Urinary bladder (tissue), 4 donors: ENCODE data around the gene ARSA. TPM values are rescaled to one million over a fixed set of nuclear protein-coding genes. Genes with fewer than 3 reads are reported as not detected.
"Not testable (repeated sequence)": the region's sequence is repeated elsewhere in the genome, so short reads cannot be mapped to it uniquely, and the experiment has no call there.

Source experiments
- DNase-seq: peaks from one replicate; pipeline ENCODE4 v3.0.0-alpha.2; 2015; ENCODE audit errors: extremely low spot score
- H3K27ac ChIP-seq: one replicate; pipeline ENCODE4 v1.5.1; 2013; ENCODE audit warnings: low read depth, mild to moderate bottlenecking, moderate library complexity
- H3K36me3 ChIP-seq: one replicate; pipeline ENCODE4 v1.6.1; 2013; ENCODE audit warnings: mild to moderate bottlenecking, moderate library complexity; ENCODE audit not compliant: insufficient read depth
- H3K4me1 ChIP-seq: one replicate; pipeline ENCODE4 v1.6.1; 2013; ENCODE audit warnings: mild to moderate bottlenecking, moderate library complexity; ENCODE audit not compliant: insufficient read depth
- H3K4me3 ChIP-seq: one replicate; pipeline ENCODE4 v1.5.1; 2013; ENCODE audit warnings: low read depth, low read length
- WGBS: extraction: QIAGEN DNeasy Blood & Tissue Kit; methylation state at CpG from one replicate; pipeline ENCODE4 v1.1.7; 2013; 5-methylcytosine and 5-hydroxymethylcytosine counted together
- polyA plus RNA-seq: library from polyadenylated mRNA; stranded (reverse); fragments of 200-250 nt; gene quantifications from one replicate; pipeline ENCODE4 v1.2.3, GENCODE V29; 2013
- total RNA-seq: library from RNA; depleted of rRNA; stranded (reverse); fragments of >200 nt; gene quantifications from one replicate; pipeline ENCODE4 v1.2.3, GENCODE V29; 2014
- donor health status: healthy with polysubstance abuse.
- donor health status: healthy.

ARSA gene
- total and polyA plus RNA-seq, 2 donors: 8.7 to 36.3 TPM

DNA sequence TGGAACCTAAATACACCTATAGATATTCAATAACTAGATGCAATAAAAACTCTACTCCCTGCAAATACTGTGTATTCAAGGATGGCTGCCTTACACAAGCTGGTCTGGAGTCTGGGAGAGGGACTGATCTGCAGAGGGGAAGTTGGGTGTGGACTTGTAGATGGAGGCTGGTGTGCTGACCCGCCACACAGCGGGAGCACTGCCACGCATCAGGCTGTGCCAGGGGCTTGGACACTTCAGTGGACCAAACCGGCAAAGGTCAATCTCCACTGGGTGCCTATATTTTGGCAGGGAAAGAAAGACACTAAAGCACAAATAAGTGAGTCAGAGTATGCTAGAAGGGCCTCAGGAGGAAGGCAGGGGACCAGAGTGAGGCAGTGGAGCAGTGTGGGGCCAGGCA is 42.6 kb upstream of the ARSA start:
- Histone ChIP-seq H3K36me3 (no peaks in the 10 kb centered on the region), H3K4me1 (no peaks in the 10 kb centered on the region), H3K4me3 (no peak overlapping the region), H3K27ac (no peak overlapping the region)
- 69% methylated on average over 4 of the region's 4 CpGs for WGBS
- DNase-seq: no peak

DNA sequence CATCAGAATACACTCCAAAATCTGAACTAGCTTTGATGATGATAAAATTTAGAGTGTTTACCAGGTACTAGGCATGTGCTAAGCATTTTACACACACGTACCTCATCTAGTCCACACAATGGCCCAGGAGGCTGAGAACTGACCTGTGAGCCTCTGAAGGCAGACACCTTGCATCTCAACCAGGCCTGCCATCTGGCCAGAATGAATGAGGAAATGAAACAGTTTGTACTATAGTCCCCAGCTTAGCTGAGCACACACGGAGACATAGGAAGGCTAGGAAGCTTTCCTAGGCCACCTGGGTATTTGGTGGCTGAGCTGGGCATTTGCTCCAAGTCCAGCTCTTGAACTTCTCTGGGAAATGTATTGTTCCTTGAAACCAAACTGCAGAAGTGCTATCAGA is 37.8 kb upstream of the ARSA start:
- Histone ChIP-seq H3K4me3 (no peak overlapping the region), H3K4me1 (no peaks in the 10 kb centered on the region), H3K36me3 (no peaks in the 10 kb centered on the region), H3K27ac (no peak overlapping the region)
- WGBS: 61% methylated on average over 2 of the region's 2 CpGs
- DNase-seq: no peak

DNA sequence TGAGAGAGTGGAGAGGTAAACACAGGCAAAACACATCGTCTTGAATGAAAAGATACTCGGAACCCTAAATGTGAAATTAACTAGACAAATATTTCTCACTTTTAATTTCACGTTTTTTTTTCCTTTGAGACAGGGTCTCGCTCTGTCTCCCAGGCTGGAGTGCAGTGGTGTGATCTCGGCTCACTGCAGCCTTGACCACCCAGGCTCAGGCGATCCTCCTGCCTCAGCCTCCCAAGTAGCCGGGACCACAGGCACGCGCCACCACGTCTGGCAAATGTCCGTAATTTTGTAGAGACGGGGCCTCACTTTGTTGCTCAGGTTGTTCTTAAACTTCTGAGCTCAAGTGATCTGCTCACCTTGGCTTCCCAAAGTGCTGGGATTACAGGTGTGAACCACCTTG is 37.3 kb upstream of the ARSA start:
- H3K4me3 ChIP-seq: no peak overlapping the region
- H3K36me3 ChIP-seq: no peaks in the 10 kb centered on the region
- DNase-seq: no peak
- no peaks in the 10 kb centered on the region for H3K4me1 ChIP-seq
- 93% methylated on average over 12 of the region's 12 CpGs for WGBS
- no peak overlapping the region for H3K27ac ChIP-seq

DNA sequence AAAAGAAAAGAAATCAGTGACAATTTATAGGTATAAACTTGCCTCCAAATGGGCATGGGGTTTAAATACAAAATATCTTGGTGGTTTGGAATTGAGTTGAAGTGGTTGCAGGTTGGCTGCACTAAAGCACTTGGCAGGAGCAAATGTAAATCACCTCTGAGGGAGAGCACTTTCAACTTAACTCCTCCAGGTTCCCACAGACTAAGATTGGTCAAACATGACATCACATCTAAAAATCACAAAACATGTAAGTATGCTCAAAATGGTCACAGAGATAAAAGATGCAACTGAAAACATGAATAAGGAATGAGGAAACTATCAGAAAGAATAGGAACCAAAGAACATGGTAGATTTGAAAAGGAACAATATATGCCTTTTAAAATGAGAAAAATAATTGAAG is 32.4 kb upstream of the ARSA start:
- DNase-seq: no peak
- Histone ChIP-seq H3K27ac (no peak overlapping the region), H3K4me3 (no peak overlapping the region), H3K36me3 (no peaks in the 10 kb centered on the region), H3K4me1 (no peaks in the 10 kb centered on the region)

DNA sequence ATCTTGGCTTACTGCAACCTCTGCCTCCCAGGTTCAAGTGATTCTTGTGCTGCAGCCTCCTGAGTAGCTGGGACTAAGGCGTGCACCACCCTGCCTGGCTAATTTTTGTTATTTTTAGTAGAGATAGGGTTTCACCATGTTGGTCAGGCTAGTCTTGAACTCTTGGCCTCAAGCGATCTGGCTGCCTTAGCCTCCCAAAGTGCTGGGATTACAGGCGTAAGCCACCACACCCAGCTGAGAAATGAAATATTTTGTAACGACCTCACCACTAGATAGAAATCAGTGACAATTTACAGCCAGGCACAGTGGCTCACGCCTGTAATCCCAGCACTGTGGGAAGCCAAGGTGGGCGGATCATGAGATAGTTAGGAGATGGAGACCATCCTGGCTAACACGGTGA is 31.8 kb upstream of the ARSA start:
- 87% methylated on average over 7 of the region's 7 CpGs for WGBS

DNA sequence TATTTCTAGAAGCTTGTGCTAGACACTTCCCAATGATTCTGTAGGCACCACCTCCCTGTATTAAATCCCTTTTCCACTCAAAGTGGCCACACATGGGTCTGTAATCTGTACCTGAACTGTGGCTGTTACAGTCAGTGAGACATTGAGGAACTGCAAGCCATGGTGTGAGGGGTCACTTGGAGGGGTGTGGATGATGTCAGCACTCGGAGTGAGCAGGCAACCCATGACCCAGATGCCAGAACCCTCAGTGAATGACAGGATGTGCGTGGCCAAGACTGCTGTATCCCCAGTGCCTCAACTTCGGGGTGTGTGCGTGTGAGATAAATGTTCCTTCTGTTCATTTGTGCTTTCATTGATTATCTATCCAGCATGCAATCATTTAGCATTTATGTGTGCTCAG is 30.0 kb upstream of the ARSA start:
- DNase-seq: no peak
- H3K4me1 ChIP-seq: no peaks in the 10 kb centered on the region
- no peak overlapping the region for H3K27ac ChIP-seq
- WGBS: 61% methylated on average over 4 of the region's 4 CpGs
- H3K36me3 ChIP-seq: no peaks in the 10 kb centered on the region
- H3K4me3 ChIP-seq: no peak overlapping the region

More for the DNA sequence above, 31.8 kb upstream of the ARSA start:
- H3K36me3 ChIP-seq, DNase-seq, H3K4me3 ChIP-seq, H3K27ac ChIP-seq, H3K4me1 ChIP-seq: not testable (repeated sequence)

GRCh38 chr22:50656122-50657070 is 28.4 kb upstream of the ARSA start:
- no peak overlapping the region for H3K27ac ChIP-seq
- 62% methylated on average over 23 of the region's 23 CpGs for WGBS
- no peak for DNase-seq
- H3K4me3 ChIP-seq: no peak overlapping the region
- no peaks in the 10 kb centered on the region for H3K4me1 ChIP-seq
- H3K36me3 ChIP-seq: no peaks in the 10 kb centered on the region

- not testable (repeated sequence) for H3K4me1 ChIP-seq, H3K27ac ChIP-seq, DNase-seq, H3K4me3 ChIP-seq, H3K36me3 ChIP-seq
- WGBS: 80% methylated on average over 6 of the region's 6 CpGs
These were observed 26.7 kb upstream of the ARSA start for GRCh38 chr22:50654664-50655063.

- Histone ChIP-seq H3K27ac (no peak overlapping the region), H3K36me3 (no peaks in the 10 kb centered on the region)
- DNase-seq: no peak
These were observed 25.3 kb upstream of the ARSA start for GRCh38 chr22:50653256-50653655.

DNA sequence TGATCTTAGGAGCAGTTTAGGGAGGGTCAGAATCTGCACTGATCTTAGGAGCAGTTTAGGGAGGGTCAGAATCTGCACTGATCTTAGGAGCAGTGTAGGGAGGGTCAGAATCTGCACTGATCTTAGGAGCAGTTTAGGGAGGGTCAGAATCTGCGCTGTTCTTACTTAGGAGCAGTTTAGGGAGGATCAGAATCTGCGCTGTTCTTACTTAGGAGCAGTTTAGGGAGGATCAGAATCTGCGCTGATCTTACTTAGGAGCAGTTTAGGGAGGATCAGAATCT is 15.8 kb upstream of the ARSA start:
- WGBS: 69% methylated on average over 3 of the region's 3 CpGs
- not testable (repeated sequence) for DNase-seq, H3K4me3 ChIP-seq, H3K27ac ChIP-seq, H3K4me1 ChIP-seq, H3K36me3 ChIP-seq

More at GRCh38 chr22:50653256-50653655, 25.3 kb upstream of the ARSA start:
- WGBS: 83% methylated on average over 10 of the region's 10 CpGs
- no peaks in the 10 kb centered on the region for H3K4me1 ChIP-seq
- H3K4me3 ChIP-seq: no peak overlapping the region

DNA sequence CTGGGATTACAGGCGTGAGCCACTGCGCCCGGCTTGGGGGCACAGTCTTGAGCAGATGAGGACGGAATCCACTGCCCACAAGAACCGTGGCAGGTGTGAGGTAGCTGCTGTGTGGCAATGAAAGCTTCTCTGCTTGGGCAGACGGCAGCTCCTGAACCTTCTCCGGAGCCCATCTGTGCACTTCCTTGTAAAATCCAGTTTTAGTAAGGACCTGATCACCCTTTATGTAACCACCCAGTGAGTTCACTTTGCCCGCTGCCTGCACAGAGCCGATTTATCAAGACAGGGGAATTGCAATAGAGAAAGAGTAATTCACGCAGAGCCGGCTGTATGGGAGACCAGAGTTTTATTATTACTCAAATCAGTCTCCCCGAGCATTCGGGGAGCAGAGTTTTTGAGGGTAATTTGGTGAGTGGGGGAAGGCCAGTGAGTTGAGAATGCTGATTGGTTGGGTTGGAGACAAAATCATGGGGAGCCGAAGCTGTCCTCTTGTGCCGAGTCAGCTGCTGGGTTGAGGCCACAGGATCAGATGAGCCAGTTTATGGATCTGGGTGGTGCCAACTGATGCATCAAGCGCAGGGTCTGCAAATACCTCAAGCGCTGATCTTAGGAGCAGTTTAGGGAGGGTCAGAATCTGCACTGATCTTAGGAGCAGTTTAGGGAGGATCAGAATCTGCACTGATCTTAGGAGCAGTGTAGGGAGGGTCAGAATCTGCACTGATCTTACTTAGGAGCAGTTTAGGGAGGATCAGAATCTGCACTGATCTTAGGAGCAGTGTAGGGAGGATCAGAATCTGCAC is 15.3 kb upstream of the ARSA start:
- not testable (repeated sequence) for H3K4me3 ChIP-seq, H3K27ac ChIP-seq, H3K36me3 ChIP-seq, H3K4me1 ChIP-seq, DNase-seq
- WGBS: 86% methylated on average over 17 of the region's 17 CpGs

- WGBS: 21% methylated on average over 17 of the region's 17 CpGs
- H3K36me3 ChIP-seq: no peaks in the 10 kb centered on the region
- no peak overlapping the region for H3K4me3 ChIP-seq
- H3K4me1 ChIP-seq: no peaks in the 10 kb centered on the region
- no peak for DNase-seq
- H3K27ac ChIP-seq: no peak overlapping the region
These were observed 14.0 kb upstream of the ARSA start for GRCh38 chr22:50641696-50642607.

- H3K4me1 ChIP-seq: no peaks in the 10 kb centered on the region
- H3K4me3 ChIP-seq: no peak overlapping the region
- DNase-seq: no peak
- H3K27ac ChIP-seq: no peak overlapping the region
- H3K36me3 ChIP-seq: no peaks in the 10 kb centered on the region
- 80% methylated on average over 15 of the region's 15 CpGs for WGBS
These were observed 13.1 kb upstream of the ARSA start for GRCh38 chr22:50640857-50641647.
